ENCODE measurements around the gene RER1. TPM values are rescaled to one million over a fixed set of nuclear protein-coding genes. Genes with fewer than 3 reads are reported as not detected.

Gene RER1
- total and polyA plus RNA-seq, 12 donors, result 55.5 to 107 (median 77.3) TPM

DNA sequence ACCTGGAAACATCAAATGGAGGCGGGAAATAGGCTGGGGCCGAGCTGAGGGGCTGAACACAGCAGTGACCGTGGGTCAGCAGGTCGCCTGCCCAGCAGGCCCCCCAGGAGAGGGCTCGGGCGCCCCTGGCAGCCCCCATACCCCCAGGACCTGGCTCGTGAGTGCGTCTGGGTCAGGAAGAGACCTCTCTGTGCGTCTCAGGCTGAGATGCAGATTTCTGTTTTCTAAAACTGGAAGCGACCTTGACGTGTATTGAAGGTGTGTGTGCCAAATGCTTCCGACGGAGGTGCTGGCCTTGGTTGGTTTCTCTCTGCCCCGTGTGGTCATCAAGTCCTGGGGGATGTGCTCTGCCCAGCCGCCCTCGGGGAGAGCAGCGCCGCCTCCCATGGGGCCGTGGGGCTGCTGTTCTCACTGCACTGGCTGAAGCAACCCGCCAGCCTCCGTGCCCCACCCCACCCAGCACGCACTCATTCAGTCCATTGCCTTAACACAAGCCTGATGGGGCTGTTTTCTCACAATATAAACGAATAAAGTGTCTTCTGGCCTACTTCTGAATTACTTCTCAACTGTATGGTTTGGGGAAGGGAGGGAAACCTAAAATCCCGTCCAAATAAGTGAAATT, 13.4 kb downstream of the RER1 start:
- no peak overlapping the region for H3K4me3 ChIP-seq
- ATAC-seq, result no peak
- H3K4me1 ChIP-seq, result peaks cover 0 to 8% (median 0%) of the 10 kb centered on the region in 9 donors
- no peak overlapping the region for H3K27ac ChIP-seq
- WGBS, 2 donors, result 72 to 79% methylated on average over 24 of the region's 24 CpGs
- DNase-seq, result no peak
- TF ChIP-seq, protein P1, sequence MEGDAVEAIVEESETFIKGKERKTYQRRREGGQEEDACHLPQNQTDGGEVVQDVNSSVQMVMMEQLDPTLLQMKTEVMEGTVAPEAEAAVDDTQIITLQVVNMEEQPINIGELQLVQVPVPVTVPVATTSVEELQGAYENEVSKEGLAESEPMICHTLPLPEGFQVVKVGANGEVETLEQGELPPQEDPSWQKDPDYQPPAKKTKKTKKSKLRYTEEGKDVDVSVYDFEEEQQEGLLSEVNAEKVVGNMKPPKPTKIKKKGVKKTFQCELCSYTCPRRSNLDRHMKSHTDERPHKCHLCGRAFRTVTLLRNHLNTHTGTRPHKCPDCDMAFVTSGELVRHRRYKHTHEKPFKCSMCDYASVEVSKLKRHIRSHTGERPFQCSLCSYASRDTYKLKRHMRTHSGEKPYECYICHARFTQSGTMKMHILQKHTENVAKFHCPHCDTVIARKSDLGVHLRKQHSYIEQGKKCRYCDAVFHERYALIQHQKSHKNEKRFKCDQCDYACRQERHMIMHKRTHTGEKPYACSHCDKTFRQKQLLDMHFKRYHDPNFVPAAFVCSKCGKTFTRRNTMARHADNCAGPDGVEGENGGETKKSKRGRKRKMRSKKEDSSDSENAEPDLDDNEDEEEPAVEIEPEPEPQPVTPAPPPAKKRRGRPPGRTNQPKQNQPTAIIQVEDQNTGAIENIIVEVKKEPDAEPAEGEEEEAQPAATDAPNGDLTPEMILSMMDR (IDR thresholded peaks at IDR 0.05), result no peak
- peaks cover 0 to 94% (median 57%) of the 10 kb centered on the region in 9 donors for H3K36me3 ChIP-seq
- no peaks in the 10 kb centered on the region for H3K9me3 ChIP-seq
- no peaks in the 10 kb centered on the region for H3K27me3 ChIP-seq
- intact Hi-C loops (cut with DNase I), result no loop called here

DNA sequence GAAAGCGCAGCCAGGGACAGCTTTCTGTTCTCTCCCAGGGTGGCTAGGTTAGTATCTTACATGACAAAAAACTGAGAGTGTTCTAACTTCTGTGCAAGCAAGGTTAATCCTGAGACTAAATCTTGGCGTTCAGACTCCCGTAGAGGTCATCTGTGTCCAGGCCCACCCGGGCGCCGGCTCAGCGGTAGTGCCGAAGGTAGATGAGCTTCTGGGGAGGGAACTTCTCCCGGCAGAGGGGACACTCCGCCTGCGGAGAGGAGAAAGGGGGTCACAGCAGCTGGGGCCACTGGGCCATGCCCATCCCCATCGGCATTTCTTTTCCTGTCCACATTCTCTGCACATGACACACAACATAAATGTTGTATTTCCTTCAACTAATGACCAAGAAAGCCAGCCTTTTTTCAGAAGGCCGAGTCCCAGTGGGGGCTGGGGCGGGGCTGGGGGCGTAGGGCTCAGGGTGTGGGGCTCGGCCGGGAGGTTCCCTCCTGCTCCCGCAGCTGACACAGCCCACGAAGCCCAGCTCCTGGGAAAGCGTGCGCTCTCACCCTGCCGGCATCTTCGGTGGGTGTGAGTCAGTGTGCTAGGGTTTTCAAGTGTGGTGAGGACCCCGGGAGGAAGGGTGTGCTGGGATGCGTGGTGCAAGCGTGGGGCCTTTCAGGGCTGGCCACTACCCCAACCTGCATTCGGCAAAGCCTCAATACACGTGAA, 14.1 kb downstream of the RER1 start:
- 82% methylated on average over 28 of the region's 28 CpGs for WGBS, 2 donors
- Histone ChIP-seq H3K4me3 (no peak overlapping the region), H3K36me3 (peaks cover 0 to 90% (median 52%) of the 10 kb centered on the region in 9 donors), H3K4me1 (peaks cover 0 to 8% (median 0%) of the 10 kb centered on the region in 9 donors), H3K27ac (no peak overlapping the region), H3K27me3 (no peaks in the 10 kb centered on the region), H3K9me3 (no peaks in the 10 kb centered on the region)
- ATAC-seq (no peak), DNase-seq (peak in 1 of 2 donors; percentile 9)
- TF ChIP-seq, protein P1 (IDR thresholded peaks at IDR 0.05), result no peak
- intact Hi-C loops (cut with DNase I), result no loop called here

DNA sequence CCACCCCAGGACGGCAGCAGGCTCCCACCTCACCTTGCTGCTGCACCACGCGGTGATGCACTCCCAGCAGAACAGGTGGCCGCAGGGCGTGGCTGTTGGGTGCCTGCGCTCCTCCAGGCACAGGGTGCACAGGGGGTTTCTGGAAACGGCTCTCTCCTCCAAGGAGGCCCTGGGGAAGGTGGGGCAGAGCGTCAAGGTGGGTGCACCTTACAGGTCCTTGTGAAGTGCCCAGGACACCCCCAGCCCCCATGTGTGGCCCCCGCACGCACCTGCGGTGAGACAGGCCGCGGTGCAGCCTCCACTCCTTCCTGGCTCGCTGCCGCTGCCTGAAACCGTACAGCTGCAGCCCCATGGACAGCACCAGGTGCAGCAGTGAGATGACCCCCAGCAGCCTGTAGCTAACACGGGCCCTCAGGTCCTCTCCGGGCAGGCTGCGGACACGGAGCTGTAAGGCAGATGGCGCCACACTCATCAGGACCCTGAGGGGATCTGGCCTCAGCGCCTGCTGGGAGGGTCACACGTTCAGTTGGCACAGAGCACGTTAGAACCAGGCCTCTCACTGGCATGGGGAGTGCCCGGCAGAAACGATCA, 14.9 kb downstream of the RER1 start:
- Histone ChIP-seq H3K27me3 (no peaks in the 10 kb centered on the region), H3K4me1 (peaks cover 0 to 10% (median 3%) of the 10 kb centered on the region in 9 donors), H3K27ac (no peak overlapping the region), H3K9me3 (no peaks in the 10 kb centered on the region), H3K36me3 (peaks cover 0 to 85% (median 49%) of the 10 kb centered on the region in 9 donors), H3K4me3 (no peak overlapping the region)
- WGBS, 2 donors, result 73 to 80% methylated on average over 26 of the region's 26 CpGs
- TF ChIP-seq, protein P1 (IDR thresholded peaks at IDR 0.05), result no peak
- intact Hi-C loops (cut with DNase I), result no loop called here
- ATAC-seq (peak in 2 of 8 donors; percentile 5 to 18), DNase-seq (no peak)

DNA sequence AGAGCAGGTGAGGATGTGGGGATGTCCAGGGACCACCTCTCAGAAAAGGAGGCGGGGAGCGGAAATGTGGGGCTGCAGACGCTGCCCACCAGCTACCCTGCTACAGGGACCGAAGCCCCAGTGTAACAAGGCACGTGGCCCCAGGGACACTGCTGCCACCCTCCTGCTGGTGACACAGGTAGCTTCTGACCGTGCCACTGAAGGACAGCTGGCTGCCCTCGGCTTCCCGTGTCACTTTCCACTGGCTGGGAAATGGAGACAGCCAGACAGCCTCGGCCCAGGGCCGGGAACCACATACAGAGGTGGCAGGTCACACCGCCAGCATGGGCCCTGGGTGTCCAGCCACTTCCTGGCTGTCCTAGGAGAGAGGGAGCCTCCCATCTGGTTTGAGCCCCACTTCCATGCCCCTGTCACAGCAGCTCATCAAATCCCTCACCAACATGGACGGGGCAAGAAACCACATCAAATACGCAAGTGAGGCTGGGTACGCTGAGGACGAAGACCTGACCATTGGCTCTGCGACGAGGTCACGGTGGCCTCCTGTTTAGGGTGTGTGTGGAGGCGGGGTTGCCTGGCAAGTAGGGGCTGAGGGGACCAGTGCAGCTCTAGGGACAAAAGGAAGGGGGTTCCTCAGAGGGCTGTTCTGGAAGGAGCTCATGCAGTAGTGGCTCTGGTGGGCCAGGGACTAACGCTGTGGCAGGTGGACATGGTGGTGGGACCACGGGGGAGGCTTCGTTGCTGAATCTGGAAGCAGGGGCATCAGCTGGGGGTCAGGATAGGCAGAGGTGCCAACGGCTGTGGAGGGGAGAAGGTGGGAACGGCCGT, 15.7 kb downstream of the RER1 start:
- TF ChIP-seq, protein P1 (IDR thresholded peaks at IDR 0.05), result no peak
- no peak for ATAC-seq
- intact Hi-C loops (cut with DNase I), result no loop called here
- Histone ChIP-seq H3K4me3 (no peak overlapping the region), H3K9me3 (no peaks in the 10 kb centered on the region), H3K4me1 (peaks cover 0 to 16% (median 9%) of the 10 kb centered on the region in 9 donors), H3K27ac (peak overlapping the region in 1 of 10 donors; percentile 20), H3K27me3 (no peaks in the 10 kb centered on the region), H3K36me3 (peaks cover 0 to 76% (median 41%) of the 10 kb centered on the region in 9 donors)
- 77 to 81% methylated on average over 25 of the region's 25 CpGs for WGBS, 2 donors
- peak in 1 of 2 donors; percentile 11 for DNase-seq

Measured in heart right ventricle (tissue), 16 donors.